Measurements from ENCODE around the gene KCMF1.

The KCMF1 gene

GRCh38 chr2:85087541-85087940 is 116.6 kb downstream of the KCMF1 start:
- no peak for DNase-seq

- no peak for DNase-seq
Observed at GRCh38 chr2:85088921-85089320, 118.0 kb downstream of the KCMF1 start.

GRCh38 chr2:85089585-85089984 is 118.6 kb downstream of the KCMF1 start:
- no peak for DNase-seq

GRCh38 chr2:85091838-85092237 is 120.9 kb downstream of the KCMF1 start:
- no peak for DNase-seq

GRCh38 chr2:85095094-85095493 is 124.1 kb downstream of the KCMF1 start:
- DNase-seq: no peak

GRCh38 chr2:85096616-85097015 is 125.7 kb downstream of the KCMF1 start:
- no peak for DNase-seq

- no peak for DNase-seq
Observed at GRCh38 chr2:85104228-85104627, 133.3 kb downstream of the KCMF1 start.

GRCh38 chr2:85106489-85107180 is 135.7 kb downstream of the KCMF1 start:
- DNase-seq: no peak
